HG02970 (cell line): ENCODE results near the gene SUSD3.
"Not testable (repeated sequence)": the region's sequence is repeated elsewhere in the genome, so short reads cannot be mapped to it uniquely, and the experiment has no call there.

ENCODE experiments used
- ATAC-seq: cut with Tn5 transposase; IDR thresholded peaks from one replicate; pipeline ENCODE4 v1.9.1; 2021; ENCODE audit warnings: mild to moderate bottlenecking, moderate library complexity, moderate number of reproducible peaks; ENCODE audit not compliant: unreplicated experiment, low FRiP score

Gene SUSD3

DNA sequence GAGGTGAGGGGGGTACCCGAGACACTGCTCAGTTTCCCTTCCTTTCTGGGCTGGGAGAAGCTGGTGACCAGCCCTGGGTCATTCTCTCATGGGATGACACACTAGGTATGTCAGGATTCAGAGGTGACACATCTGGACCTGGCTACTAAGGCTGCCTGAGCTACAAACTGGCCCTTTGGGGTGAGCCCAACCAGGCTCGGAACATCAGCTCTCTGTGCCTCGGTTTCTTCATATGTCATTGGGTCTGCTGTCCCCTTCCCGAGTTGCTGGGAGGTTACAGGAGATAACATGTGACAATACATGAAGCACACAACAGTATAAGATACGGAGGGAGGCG lies 49.3 kb downstream of the SUSD3 start:
- no peak for ATAC-seq

DNA sequence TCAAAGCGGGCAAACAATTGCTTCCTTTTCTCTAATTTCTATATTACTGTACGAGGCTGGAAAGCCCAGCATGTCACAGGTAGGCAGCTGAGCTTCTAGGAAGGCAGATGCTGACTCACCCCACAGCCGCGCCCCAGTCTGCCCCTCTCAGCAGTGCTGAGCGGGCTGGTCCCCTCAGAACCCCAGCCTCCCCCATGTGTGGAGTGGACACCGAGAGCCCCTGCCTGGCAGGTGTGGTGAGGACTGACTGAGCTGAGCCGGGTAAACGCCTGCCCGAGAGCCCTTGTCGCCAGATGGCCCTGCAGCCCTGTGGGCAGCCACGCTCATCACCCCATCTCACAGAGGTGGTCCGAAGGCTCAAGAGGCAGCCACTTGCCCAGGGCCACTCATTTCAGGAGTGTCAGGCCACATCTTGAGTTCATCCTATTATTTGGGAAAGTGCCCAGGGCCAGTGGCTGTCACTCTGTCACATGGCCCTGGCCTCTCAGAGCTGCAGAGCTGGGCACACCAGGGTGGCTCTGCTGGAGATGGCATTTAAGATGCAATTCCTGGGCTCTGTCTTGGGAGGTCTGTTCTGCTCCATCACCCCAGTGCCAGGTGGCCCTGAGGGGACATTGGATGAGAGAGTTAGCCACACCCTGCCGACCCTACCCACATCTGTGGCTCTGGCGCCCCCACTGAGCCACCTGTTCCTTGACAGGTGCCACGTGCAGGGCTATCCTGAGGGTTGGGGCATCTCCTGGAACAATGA lies 50.0 kb downstream of the SUSD3 start:
- ATAC-seq, result no peak

DNA sequence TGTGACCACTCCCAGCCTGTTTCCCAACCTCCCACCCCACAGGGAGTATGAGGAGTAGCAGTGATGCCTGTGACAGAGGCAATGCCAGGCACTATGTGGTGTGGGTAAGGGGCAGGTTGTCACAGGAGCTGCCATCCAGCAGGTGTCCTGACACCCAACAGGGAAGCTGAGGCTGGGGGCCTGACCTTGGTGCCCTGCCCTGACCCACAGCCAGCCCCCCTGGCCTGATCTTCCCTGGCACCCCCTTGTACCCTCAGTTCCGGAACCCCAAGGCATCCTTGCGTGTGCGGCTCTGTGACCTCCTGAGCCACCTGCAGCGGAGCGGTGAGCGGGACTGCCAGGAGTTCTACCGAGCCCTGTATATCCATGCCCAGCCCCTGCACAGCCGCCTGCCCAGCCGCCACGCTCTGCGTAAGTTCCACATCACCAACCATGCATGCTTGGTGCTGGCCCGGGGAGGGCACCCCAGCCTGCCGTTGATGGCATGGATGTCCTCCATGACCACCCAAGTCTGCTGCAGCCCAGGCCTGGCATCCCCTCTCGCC lies 51.9 kb downstream of the SUSD3 start:
- no peak for ATAC-seq

DNA sequence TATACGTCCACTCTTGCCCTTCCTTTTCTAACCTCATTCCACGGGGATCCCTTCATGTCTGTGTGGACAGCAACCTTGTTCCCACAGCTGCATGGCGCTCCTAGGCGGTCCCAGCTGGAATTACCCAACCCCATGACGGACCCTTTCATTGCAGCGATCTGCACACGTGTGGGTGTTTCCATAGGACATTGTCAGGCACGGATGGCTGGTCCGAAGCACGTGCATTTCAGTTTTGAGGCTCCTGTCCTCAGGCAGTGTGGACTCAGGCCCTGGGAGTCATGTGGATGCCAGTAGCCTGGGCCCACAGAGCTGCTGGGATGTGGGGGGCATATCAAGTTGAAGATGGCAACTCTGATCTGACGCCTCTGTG lies 52.5 kb downstream of the SUSD3 start:
- ATAC-seq, result no peak

DNA sequence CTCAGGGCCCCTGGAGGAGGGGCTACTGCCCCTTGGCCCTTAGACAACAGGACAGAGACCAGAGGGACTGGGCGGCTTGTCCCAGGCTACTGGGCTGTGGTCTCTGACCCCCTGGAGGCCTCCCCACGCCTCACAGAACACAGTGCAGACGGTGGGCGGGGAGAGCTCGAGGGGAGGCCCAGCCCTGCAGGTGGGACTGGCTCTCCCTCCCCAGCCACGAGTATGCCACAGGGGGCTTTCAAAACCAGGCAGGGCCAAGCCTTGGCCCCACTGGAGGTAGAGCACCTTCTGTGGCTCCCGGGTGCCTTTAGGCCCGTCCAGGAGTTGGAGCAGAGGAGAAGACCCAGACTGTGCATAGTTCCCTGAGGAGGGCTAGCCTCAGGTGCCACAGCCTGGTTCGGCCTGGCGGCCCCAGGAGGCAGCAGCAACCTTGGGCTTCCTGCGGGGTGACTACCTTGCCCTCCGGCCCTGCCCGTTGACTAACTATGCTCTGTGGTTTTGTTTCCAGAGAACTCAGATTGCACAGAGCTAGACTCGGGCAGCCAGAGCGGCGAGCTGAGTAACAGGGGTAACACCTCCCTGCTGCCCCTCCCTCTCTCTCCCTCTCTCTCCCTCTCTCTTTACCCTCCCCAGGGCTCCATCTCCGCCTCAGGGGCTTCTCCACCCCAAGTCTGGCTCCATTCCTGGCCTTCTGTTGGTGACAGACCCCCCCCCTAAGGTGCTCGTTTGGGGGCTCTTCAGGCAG lies 53.0 kb downstream of the SUSD3 start:
- no peak for ATAC-seq

DNA sequence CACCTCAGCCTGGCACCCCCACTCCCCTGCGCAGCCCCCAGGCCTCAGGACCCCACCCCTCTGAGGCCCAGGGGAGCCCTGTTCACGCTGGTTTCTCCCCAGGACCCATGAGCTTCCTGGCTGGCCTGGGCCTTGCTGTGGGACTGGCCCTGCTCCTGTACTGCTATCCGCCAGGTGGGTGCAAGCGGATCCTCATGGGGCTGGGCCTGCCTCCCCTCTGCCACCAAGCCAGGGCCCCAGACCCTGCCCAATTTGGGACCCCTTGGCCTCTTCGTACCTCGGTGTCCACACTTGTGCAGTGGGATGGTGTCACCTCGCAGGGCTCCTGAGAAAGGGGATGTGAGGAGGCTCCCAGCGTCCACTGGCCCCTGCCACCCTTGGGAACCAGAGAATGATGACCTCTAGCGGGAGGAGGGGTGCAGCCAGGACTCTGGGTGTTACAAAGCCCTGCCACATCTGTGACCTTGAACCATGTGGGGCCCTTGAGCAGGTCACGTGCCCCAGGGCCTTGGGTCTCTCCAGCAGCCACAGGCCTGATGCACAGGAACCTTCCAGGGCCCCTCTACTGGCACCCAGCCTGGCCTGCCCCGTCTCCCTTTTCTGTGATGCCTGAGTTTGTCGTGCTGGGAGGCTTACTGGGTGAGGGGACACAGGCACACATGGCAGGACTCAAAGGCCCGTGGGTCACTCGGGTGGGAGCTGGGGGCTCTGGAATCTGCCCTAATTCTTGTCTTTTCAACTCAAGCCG lies 53.8 kb downstream of the SUSD3 start:
- ATAC-seq, result no peak

DNA sequence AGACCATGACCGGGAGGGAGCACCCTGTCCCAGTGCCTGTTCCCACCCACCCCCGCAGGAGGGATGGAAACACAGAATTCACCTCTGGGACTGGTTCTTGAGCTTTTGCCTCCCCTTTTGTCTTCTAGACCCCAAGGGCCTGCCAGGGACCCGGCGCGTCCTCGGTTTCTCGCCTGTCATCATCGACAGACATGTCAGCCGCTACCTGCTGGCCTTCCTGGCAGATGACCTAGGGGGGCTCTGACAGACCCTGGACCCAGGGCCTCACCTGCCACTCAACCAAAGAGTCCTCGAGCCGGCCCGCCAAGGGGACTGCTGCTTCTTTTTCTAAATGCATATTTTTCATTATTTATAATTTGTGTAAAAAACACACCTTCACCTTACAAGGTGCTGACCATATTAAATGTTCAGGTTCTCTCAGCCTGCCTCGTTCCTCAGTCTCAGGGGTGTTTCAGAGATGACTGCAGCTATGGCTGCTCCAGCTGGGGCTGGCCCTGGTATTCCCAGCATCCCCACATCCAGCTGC lies 54.4 kb downstream of the SUSD3 start:
- no peak for ATAC-seq

DNA sequence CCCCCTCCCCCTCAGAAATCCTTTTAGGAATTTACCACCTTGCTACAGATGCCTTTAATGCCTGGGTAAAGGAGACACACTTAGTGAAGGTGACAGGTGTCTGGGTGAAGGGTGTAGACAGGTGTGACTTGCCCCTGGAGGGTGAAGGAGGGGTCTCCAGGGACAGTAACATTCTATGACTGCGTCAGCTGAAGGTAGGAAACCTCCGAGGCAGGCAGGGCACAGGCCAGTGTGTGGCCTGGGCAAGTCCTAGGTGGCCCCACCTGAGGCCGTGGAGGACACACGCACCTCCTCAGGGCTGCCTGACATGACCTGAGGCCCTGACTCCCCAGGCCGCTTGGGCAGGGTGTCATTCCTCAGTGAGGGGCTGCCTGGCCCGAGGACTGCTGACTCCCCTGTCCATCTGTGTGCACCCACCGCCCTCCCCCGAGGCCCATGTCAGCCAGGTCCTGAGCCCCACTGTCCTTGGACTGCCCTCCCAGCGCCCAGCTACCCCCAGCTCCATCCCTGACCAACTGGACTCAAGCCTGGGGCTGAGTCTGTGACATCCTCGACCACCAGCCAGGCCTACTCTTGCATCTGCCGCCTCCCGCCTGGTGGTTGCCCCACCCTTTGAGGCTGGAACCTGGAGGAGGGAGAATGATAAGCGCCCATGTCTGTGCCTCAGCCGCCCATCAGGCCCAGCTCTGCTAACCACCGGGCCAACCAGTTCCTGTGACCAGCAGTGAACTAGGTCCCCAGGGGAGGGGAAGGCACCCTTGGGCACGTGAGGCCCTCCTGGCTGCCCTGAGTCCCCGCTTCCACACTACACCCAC lies 55.9 kb downstream of the SUSD3 start:
- ATAC-seq, result no peak

DNA sequence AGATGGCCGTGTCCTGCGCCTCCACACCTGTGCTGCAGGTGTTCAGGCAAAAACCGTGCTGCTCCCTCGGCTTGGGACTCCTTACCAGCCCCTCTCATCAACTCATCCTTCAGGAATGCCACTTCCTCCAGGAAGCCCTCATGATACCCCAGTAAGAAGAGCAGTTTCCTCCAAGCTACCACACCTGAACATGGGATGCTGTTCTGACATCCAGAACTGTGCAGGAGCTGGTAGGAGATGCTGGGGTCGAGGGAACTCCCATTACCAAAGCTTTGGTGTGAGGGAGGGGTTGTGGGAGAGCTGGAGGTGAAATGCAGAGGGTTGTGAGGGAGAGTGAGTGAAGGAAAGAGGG lies 56.5 kb downstream of the SUSD3 start:
- no peak for ATAC-seq

DNA sequence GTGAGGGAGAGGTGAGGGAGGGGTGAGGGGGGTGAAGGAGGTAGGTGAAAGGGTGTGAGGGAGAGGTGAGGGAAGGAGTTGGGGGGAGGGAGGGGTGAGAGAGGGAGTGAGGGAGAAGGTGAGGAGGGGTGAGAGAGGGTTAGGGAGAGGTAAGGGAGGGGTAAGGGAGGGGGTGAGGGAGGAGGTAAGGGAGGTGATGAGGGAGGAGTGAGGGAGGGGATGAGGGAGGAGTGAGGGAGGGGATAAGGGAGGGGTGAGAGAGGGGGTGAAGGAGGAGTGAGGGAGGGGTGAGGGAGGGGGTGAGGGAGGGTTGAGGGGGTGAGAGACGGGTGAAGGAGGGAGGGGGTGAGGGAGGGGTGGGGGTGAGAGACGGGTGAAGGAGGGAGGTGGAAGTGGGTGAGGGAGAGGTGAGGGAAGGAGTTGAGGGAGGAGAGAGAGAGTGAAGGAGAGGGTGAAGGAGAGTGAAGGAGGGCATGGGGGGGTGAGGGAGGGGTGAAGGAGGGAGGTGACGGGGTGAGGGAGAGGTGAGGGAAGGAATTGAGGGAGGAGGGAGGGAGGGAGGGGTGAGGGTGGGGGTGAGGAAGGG lies 57.1 kb downstream of the SUSD3 start:
- ATAC-seq, result no peak

DNA sequence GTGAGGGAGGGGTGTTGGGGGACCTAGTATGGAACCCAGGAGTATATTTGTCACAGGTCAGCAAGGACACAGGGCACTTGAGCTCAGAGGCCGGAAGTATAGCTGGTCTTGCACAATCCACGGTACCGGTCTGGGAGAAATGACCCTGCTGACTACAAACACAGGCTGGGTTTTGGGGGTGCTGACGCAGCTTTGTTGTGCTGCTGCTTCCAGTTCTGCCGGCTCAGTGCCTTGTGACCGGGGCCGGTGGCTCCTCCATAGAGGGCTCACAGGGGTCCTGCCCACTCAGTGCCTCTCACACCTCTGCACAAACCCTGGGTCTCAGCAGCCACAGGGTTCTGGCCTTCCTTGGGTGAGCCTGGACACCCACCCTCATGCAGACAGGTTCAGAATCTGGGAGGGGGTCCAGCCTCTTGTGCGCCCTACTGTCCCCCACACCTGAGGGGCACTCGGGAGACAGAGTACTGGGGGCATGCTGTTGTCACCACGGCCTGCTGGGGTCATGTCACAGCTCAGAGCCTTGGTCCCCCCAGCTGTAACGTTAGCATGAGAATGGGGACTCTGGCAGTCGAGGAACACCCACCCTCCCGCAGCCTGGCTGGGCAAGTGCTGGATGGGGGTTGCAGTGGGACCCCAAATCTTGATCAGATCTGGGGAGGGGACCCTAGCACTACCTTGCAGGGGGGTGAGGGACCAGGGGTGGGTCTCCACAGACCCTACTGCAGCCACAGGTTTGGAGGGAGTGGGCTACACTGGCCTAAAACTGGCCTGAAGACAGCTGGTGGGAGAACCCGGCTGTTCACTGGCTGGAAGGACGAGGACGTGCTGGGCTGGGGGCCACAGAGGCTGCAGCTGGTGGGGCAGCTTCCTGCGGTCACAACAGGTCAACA lies 57.8 kb downstream of the SUSD3 start:
- no peak for ATAC-seq

DNA sequence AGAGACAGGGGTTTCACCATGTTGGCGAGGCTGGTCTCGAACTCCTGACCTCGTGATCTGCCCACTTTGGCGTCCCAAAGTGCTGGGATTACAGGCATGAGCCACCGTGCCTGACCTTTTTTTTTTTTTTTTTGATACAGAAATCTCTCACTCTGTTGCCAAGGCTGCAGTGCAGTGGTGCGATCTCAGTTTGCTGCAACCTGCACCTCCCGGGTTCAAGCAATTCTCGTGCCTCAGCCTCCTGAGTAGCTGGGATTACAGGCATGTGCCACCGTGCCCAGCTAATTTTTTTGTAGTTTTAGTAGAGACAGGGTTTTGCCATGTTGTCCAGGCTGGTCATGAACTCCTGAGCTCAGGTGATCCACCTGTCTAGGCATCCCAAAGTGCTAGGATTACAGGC lies 59.0 kb downstream of the SUSD3 start:
- not testable (repeated sequence) for ATAC-seq

DNA sequence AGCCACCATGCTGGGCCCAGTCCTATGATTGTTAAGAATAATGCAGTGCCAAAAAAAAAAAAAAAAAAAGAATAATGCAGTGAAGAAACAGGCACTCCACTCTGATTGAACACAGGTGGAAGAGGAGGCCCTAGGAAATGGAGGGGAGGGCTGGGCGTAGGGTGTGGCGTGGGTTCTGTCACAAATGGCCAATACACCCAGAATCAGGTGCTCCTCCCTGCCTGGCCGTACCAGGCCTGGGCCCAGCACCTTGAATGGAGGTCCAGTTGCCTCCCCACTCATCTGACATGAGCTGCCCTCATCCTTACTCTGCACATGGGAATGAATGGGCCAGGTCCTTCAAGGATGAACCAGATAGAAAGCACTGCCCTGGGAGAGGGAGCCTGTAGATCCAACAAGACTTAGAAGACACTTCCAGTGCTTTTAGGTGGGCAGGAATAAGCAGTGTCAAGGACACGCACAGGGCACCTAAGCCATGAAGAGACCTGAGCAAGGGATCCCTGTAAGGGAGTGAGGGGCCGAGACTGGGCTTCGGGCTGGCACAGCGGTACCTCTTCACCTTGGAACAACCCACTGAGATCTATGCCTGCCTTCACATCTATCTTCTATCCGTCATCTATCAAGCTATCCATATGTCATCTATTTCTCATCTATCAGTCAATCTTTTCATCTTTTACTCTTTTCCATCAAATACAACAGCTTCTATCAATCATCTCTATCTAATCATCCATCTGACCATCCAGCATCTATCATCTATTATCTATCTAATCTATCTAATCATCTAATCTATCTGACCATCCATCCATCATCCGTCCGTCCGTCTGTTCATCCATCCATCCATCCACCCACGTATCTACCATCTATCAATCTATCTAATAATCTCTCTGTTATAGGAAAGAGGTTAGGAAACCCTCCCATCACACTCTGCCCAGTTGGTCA lies 59.7 kb downstream of the SUSD3 start:
- no peak for ATAC-seq

DNA sequence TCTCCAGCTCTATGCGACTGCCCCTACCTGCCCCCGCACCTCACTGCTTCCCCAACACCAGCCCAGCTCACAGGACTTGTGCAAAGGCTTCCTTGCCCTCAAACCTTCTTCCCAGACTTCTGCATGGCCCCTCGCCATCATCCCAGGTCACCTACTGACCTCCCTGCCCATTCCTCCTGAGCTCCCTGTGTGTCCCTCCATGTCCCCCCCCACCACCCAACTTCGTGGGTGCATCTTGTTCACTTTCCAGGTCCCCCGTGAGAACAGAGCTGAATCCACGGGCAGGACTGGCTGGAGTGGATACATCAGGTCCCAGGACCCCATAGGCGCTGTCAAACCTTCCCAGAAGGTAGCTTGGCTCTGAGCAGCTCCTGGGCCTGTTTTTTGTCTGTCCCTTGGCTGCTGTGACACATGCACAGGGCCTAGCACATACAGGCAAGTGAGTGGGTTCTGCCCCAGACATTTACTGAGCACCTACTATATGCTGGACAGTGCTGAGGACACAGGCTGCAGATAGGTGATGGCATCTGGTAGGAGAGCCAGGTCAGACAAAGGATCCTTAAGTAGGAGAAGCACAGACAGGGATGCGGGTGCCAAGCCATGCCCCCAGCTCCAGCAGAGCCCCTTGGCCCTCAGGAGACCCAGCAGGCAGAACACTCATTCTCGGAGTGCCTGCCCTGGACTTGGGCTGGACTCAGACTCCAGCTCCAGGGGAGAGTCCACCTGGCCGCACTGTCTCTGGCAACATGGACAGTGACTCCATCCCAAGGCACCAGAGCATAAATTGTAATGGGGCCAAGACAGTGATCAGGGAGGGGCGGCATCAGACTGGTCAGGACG lies 60.6 kb downstream of the SUSD3 start:
- no peak for ATAC-seq

DNA sequence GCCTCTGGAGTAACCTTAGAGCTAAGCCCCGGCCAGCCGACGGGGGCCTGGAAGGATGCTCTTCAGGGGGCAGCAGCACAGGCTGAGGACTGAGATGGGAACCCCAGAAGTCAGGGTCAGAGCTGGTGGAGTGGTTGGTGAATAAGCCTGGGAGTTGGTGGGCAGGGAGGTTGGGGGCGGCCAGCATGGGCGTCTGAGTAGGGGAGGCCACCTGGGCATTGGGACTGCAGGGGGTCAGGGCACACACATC lies 61.1 kb downstream of the SUSD3 start:
- ATAC-seq, result no peak

DNA sequence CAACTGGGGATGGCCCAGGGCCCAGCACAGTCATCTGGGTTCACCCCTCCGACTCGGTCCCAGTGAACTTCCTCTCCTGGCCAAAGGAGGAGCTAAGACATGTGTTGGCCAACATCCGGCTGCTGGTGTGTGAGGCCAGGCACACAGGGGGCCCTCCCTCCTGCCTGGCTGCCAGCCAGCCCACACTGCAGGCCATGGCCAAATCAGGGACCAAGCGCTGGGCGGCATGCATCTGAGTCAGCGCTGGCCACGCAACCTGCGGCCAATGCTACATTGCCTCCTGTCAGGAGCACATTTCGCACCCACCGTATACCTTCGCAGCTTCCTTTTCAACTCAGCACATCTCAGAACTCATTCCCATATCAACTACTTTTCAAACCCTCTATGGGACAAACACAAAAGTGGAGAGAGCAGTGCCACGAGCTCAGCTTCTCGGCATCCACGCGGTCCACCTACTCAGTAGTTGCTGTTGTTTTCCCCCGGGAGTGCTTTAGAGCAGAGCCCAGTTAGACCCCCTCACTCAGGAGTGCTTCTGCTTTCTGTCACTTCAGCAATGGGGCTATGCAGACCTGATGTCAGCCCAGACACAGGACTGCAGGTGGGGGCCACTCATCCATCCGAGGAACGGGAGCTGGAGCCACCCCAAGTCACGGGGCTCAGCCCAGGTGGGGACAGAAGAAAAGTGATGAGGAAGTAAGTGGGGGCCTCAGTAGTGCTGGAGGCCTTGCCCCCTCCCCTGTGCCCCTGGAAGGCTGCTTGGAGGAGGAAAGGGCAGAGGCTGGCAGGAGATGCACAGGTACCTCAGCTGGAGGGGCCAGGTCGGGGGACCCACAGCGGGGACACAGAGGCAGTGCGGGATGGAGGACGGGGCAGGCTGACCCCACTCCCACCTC lies 61.7 kb downstream of the SUSD3 start:
- ATAC-seq, result no peak
